KOPT-K1 (cell line): ENCODE measurements around the gene PPRC1.
A peak's percentile ranks its signal among the peaks of the same experiment; 100 is the strongest.

Experiments used
- H3K27ac ChIP-seq: fragments of 200-600 bp; sonication (generic); 2 replicates; pipeline ENCODE4 v1.5.1; 2016; ENCODE audit warnings: antibody characterized with exemption, mild to moderate bottlenecking, low read depth, low read length; ENCODE audit not compliant: poor library complexity, severe bottlenecking
- H3K36me3 ChIP-seq: fragments of 200-600 bp; sonication (generic); 2 replicates; pipeline ENCODE4 v1.5.1; 2017; ENCODE audit warnings: antibody characterized with exemption, mild to moderate bottlenecking, low read length, moderate library complexity; ENCODE audit not compliant: insufficient read depth
- H3K9me3 ChIP-seq: fragments of 200-600 bp; sonication (generic); 2 replicates; pipeline ENCODE4 v1.5.1; 2017; ENCODE audit warnings: antibody characterized with exemption, low read length, mild to moderate bottlenecking; ENCODE audit not compliant: insufficient read depth, poor library complexity, severe bottlenecking

PPRC1 gene

GRCh38 chr10:102113261-102113955, 19.4 kb upstream of the PPRC1 start:
- Histone ChIP-seq H3K36me3 (peaks cover 41% of the 10 kb centered on the region), H3K9me3 (no peaks in the 10 kb centered on the region), H3K27ac (peak overlapping the region; percentile 84)

- Histone ChIP-seq H3K36me3 (peaks cover 33% of the 10 kb centered on the region), H3K27ac (peak overlapping the region; percentile 84), H3K9me3 (no peaks in the 10 kb centered on the region)
These were observed 18.6 kb upstream of the PPRC1 start for GRCh38 chr10:102113956-102114857.

- peaks cover 24% of the 10 kb centered on the region for H3K36me3 ChIP-seq
- H3K27ac ChIP-seq = peak overlapping the region; percentile 84
- no peaks in the 10 kb centered on the region for H3K9me3 ChIP-seq
These were observed 17.8 kb upstream of the PPRC1 start for GRCh38 chr10:102114861-102115618.

- Histone ChIP-seq H3K27ac (peak overlapping the region; percentile 84), H3K9me3 (no peaks in the 10 kb centered on the region), H3K36me3 (peaks cover 17% of the 10 kb centered on the region)
These were observed 17.1 kb upstream of the PPRC1 start for GRCh38 chr10:102115775-102116174.

GRCh38 chr10:102116656-102117055, 16.2 kb upstream of the PPRC1 start:
- Histone ChIP-seq H3K36me3 (peaks cover 8% of the 10 kb centered on the region), H3K27ac (peak overlapping the region; percentile 84), H3K9me3 (no peaks in the 10 kb centered on the region)

DNA sequence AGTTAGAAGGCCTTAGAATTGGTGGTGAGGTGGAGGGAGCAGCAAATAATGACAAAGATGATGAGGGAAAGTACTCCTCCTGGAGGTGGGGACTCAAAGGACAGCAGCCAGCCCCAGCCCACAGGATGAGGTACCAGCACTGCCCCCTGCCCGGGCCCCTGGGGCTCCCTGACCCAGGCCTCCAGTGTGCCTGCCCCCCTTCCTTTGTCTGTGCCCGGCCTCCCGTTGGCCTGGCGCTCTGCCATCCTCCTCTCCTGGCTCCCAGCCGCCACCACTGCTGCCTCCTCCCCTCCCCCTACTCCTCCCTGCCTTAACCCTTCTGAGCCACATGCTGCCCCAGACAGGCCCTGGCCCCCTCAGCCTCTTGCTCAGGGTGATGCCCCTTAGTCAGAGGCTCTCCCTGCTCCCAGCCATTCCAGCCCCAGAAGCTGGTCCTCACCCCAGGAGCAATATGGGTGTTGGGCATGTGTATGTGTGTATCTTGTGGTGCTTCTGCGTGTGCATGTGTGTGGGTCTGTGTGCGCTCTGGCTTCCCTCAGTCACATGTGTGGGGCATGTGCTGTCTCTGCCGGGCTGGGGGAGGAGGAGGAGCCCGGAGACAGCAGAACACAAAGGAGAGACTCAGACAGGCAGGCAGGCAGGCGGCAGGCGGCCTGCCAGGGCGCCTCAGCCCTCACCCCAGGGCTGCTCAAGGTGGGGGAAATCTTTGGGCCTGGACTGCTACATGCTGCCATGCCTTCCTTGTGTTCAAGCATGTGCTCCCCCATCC, 15.3 kb upstream of the PPRC1 start:
- Histone ChIP-seq H3K36me3 (no peaks in the 10 kb centered on the region), H3K27ac (peak overlapping the region; percentile 84), H3K9me3 (no peaks in the 10 kb centered on the region)

DNA sequence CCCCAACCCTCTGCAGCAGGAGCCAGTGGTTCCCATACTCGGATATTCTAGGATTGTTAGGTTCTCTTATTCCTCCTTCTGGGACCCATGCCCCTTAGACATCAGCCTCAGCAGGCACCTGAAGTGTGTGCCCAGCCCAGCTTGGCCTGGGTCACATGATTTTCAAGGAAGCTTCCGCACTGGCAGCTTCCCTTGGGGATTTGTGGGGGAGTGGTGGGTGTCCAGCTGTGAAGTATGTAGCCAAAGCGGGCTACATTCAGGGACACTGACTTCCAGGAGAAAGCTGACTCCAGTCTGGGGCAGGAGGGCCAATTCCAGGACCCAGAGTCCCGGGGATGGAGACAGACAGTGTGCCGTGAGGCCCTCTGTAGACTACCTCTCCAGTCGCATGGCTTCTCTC, 14.0 kb upstream of the PPRC1 start:
- Histone ChIP-seq H3K9me3 (no peaks in the 10 kb centered on the region), H3K27ac (peak overlapping the region; percentile 84), H3K36me3 (no peaks in the 10 kb centered on the region)

- Histone ChIP-seq H3K36me3 (no peaks in the 10 kb centered on the region), H3K27ac (peak overlapping the region; percentile 84), H3K9me3 (no peaks in the 10 kb centered on the region)
These were observed 13.3 kb upstream of the PPRC1 start for GRCh38 chr10:102119417-102120141.

DNA sequence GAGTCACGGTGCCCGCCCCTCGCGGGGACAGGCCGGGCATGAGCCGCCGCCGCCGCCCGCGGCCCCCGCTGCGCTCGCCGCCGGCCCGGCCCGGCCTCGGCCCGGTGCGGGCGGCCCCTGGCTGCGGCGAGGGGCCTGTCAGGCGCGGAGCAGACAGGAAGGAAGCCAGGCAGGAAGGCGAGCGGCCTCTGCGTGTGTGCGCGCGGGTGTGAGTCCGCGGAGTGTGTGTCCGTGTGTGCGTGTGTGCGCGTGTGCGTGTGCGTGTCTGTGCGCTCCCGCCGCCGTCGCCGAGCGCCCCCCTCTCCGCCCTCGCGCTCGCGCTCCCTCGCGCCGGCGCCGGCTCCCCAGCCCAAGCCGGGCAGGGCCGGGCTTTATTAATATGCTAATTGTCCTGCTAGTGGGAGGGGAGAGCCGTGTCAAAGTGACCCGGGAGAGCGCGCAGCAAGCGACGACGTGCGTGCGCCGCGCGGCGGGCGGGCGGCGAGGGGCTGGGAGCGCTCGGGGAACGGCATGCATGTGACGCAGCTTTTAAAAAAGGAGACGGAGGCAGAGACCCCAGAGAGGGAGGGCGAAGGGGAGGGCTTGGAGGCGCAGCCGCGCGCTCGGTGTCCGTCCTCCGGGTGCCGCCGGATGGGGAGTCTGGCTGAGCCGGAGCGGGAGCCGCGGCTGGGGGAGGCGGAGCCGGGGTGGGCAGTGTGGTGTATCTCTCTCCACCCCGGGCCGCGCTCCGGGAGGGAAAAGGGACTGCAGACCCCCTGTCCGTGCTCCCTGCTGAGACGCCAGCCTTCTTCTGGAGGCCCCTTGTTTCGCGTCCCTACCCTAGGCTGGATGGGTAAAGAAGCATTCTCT, 12.5 kb upstream of the PPRC1 start, which contains the start of gene LDB1:
TSS of gene LDB1 (minus strand) at position 227 of the 849 bp plus-strand sequence. CDS start 258 bp downstream, outside the sequence.
- no peaks in the 10 kb centered on the region for H3K9me3 ChIP-seq
- H3K36me3 ChIP-seq = no peaks in the 10 kb centered on the region
- H3K27ac ChIP-seq = peak within 1 kb of the TSS; percentile 84

GRCh38 chr10:102120991-102121738, 11.7 kb upstream of the PPRC1 start:
- Histone ChIP-seq H3K9me3 (no peaks in the 10 kb centered on the region), H3K27ac (peak overlapping the region; percentile 84), H3K36me3 (no peaks in the 10 kb centered on the region)

DNA sequence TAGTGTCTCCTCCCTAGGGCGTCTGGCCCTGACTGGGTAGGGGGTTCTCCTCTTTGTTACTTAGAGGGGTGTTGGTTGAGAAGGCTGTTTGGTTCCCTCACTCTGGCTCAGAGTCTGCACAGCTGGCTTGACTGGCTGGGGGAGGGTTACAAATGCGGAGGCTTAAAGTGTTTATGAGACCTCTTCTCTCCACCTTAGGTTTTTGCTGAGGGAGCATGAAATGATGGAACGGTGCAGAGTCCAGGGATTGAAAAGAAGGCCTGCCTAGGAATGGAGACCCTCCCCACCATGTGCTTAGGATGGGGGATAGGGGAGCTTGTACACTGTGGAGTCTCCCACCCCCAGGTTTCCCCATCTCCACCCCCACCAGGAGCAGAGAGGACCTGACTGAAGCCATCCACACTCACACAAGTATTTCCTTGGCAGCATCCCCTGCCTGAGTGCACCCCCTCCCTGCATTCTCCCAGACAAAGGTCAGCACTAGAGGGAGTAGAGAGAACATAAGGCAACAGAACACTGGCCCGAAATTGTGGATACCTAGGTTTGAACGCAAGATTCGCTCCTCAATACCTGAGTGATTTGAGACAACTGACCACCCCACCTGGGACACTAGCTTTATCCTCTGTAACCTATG, 11.0 kb upstream of the PPRC1 start:
- Histone ChIP-seq H3K36me3 (no peaks in the 10 kb centered on the region), H3K27ac (peak overlapping the region; percentile 84), H3K9me3 (no peaks in the 10 kb centered on the region)

DNA sequence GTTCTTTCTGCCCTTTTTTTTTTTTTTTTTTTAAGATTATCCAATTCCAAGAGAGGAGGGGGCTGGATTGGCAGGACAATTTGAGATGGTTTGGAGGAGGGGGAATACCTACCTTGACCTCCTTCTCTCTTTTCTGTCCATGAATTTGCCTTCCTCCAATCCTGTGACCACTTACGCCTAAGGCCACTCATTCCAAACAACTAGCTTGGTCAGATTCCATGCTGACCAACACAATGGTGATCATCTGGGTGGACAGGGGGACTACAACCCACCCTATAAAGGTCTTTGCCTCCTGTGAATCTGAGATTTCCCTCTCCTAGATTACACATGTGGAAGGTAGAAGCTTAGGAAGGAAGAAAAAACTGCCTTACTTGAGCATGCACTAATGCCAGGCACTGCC, 10.4 kb upstream of the PPRC1 start:
- H3K36me3 ChIP-seq = no peaks in the 10 kb centered on the region
- no peaks in the 10 kb centered on the region for H3K9me3 ChIP-seq
- H3K27ac ChIP-seq = no peak overlapping the region
